Endodermal cell (in vitro differentiated cells): ENCODE measurements around the gene FEM1B. TPM values are rescaled to one million over a fixed set of nuclear protein-coding genes. Genes with fewer than 3 reads are reported as not detected.

Experiments
- DNase-seq: peaks from one replicate; pipeline ENCODE4 v3.0.0-alpha.2; 2017
- H3K27ac ChIP-seq: 2 replicates; pipeline ENCODE4 v1.5.1; 2013; ENCODE audit warnings: mild to moderate bottlenecking, low read depth, low read length, moderate library complexity
- H3K27me3 ChIP-seq: 2 replicates; pipeline ENCODE4 v1.6.1; 2013; ENCODE audit warnings: mild to moderate bottlenecking, low read length, moderate library complexity; ENCODE audit not compliant: insufficient read depth, control insufficient read depth, poor library complexity, severe bottlenecking
- H3K36me3 ChIP-seq: 2 replicates; pipeline ENCODE4 v1.7.0; 2013; ENCODE audit warnings: mild to moderate bottlenecking, low read length, moderate library complexity; ENCODE audit not compliant: control insufficient read depth, insufficient read depth
- H3K4me1 ChIP-seq: one replicate; pipeline ENCODE4 v1.7.0; 2013; ENCODE audit warnings: low read length; ENCODE audit not compliant: control insufficient read depth, insufficient read depth
- H3K4me3 ChIP-seq: 2 replicates; pipeline ENCODE4 v1.5.1; 2013; ENCODE audit warnings: mild to moderate bottlenecking, low read length, moderate library complexity
- H3K9ac ChIP-seq: 2 replicates; pipeline ENCODE4 v1.6.1; 2013; ENCODE audit warnings: mild to moderate bottlenecking, low read length, moderate library complexity; ENCODE audit not compliant: poor library complexity, severe bottlenecking; ENCODE audit errors: extremely low read depth
- H3K9me3 ChIP-seq: 2 replicates; pipeline ENCODE4 v1.6.1; 2013; ENCODE audit warnings: mild to moderate bottlenecking, low read length, moderate library complexity; ENCODE audit not compliant: control insufficient read depth
- H3K27ac Mint-ChIP-seq: 2 replicates; pipeline ENCODE4 v1.8.0; 2020; ENCODE audit warnings: mixed read lengths
- H3K27me3 Mint-ChIP-seq: 2 replicates; pipeline ENCODE4 v1.8.0; 2021; ENCODE audit warnings: mild to moderate bottlenecking, mixed read lengths; ENCODE audit not compliant: insufficient read depth
- H3K36me3 Mint-ChIP-seq: 2 replicates; pipeline ENCODE4 v1.8.0; 2020; ENCODE audit warnings: low read depth, mixed read lengths
- H3K4me1 Mint-ChIP-seq: 2 replicates; pipeline ENCODE4 v1.8.0; 2020; ENCODE audit warnings: mixed read lengths
- H3K4me3 Mint-ChIP-seq: 2 replicates; pipeline ENCODE4 v1.8.0; 2020; ENCODE audit warnings: mild to moderate bottlenecking, moderate library complexity, mixed read lengths
- H3K9me3 Mint-ChIP-seq: 2 replicates; pipeline ENCODE4 v1.8.0; 2020; ENCODE audit warnings: mild to moderate bottlenecking, mixed read lengths
- CTCF ChIP-seq: fragments of 200-600 bp; sonication (generic); conservative IDR thresholded peaks from 2 replicates; pipeline ENCODE4 v1.5.0; 2021; ENCODE audit warnings: antibody characterized with exemption, mild to moderate bottlenecking
- WGBS, 2 experiments: methylation state at CpG; one replicate each; pipeline versions ENCODE4 v1.1.5 to v1.1.7; 2013; ENCODE audit warnings: missing lambda C conversion rate in 2 of 2, mixed read lengths in 1 of 2; ENCODE audit not compliant: insufficient coverage in 1 of 2, insufficient read length in 1 of 2; 5-methylcytosine and 5-hydroxymethylcytosine counted together
- total RNA-seq, 2 donors: library from RNA; stranded (reverse); fragmentation: NEBNext Ultra II Directional in 1 of 2; extraction: Animal tissue kit (Norgen Biotek cat#: 25700) in 1 of 2; gene quantifications; 2 replicates in 1 of 2; 3 replicates in 1 of 2; pipeline ENCODE4 v1.2.1, GENCODE V29; 2021

The FEM1B gene
- total RNA-seq, 2 donors from 2014 or later: 65.4 to 67.9 TPM

GRCh38 chr15:68277131-68277602, 378 bp upstream of the FEM1B start:
- H3K4me1 ChIP-seq: no peaks in the 10 kb centered on the region
- no peak for DNase-seq
- no peaks in the 10 kb centered on the region for H3K9me3 Mint-ChIP-seq

GRCh38 chr15:68278345-68278594, 725 bp downstream of the FEM1B start:
- Mint-ChIP-seq H3K9me3 (no peaks in the 10 kb centered on the region), H3K4me1 (peaks cover 47% of the 10 kb centered on the region), H3K27me3 (no peaks in the 10 kb centered on the region), H3K27ac (peak overlapping the region; percentile 90), H3K36me3 (peaks cover 4% of the 10 kb centered on the region), H3K4me3 (peak overlapping the region; percentile 96)
- DNase-seq: peak; percentile 89
- Histone ChIP-seq H3K9ac (peak overlapping the region; percentile 77), H3K27me3 (no peaks in the 10 kb centered on the region), H3K4me3 (peak overlapping the region; percentile 98), H3K27ac (peak overlapping the region; percentile 94), H3K36me3 (peaks cover 6% of the 10 kb centered on the region), H3K9me3 (no peaks in the 10 kb centered on the region), H3K4me1 (no peaks in the 10 kb centered on the region)
- 0 to 2% methylated on average over 15 to 22 of the region's 22 CpGs for WGBS, 2 experiments
- no peak for TF ChIP-seq CTCF

More at GRCh38 chr15:68277131-68277602, 378 bp upstream of the FEM1B start:
- no peak for TF ChIP-seq CTCF
- Histone ChIP-seq H3K9me3 (no peaks in the 10 kb centered on the region), H3K27ac (peak overlapping the region; percentile 94), H3K36me3 (peaks cover 6% of the 10 kb centered on the region), H3K9ac (peak overlapping the region; percentile 77), H3K27me3 (no peaks in the 10 kb centered on the region), H3K4me3 (peak overlapping the region; percentile 98)
- H3K27me3 Mint-ChIP-seq: no peaks in the 10 kb centered on the region
- H3K27ac Mint-ChIP-seq: peak overlapping the region; percentile 95
- peak overlapping the region; percentile 96 for H3K4me3 Mint-ChIP-seq
- peaks cover 49% of the 10 kb centered on the region for H3K4me1 Mint-ChIP-seq
- 6% methylated on average over 16 to 25 of the region's 25 CpGs for WGBS, 2 experiments
- H3K36me3 Mint-ChIP-seq: peaks cover 4% of the 10 kb centered on the region

GRCh38 chr15:68278595-68279405, 1.3 kb downstream of the FEM1B start:
- Histone ChIP-seq H3K27ac (peak overlapping the region; percentile 94), H3K4me3 (peak overlapping the region; percentile 98), H3K9me3 (no peaks in the 10 kb centered on the region), H3K9ac (peak overlapping the region; percentile 77), H3K4me1 (no peaks in the 10 kb centered on the region), H3K36me3 (peaks cover 6% of the 10 kb centered on the region), H3K27me3 (no peaks in the 10 kb centered on the region)
- Mint-ChIP-seq H3K36me3 (peaks cover 6% of the 10 kb centered on the region), H3K9me3 (no peaks in the 10 kb centered on the region), H3K27me3 (no peaks in the 10 kb centered on the region), H3K4me3 (peak overlapping the region; percentile 96), H3K27ac (peak overlapping the region; percentile 90), H3K4me1 (peaks cover 46% of the 10 kb centered on the region)
- no peak for TF ChIP-seq CTCF
- peak; percentile 59 for DNase-seq
- 3% methylated on average over 18 to 23 of the region's 23 CpGs for WGBS, 2 experiments
